GM23338 (cell line): Measurements from ENCODE around the gene MED13L. TPM values are rescaled to one million over a fixed set of nuclear protein-coding genes. Genes with fewer than 3 reads are reported as not detected.
A peak's percentile ranks its signal among the peaks of the same experiment; 100 is the strongest.

Experiments used
- ATAC-seq: fragments of 200-7000 bp; cut with Tn5 transposase; 3 replicates; pipeline ENCODE4 v1.9.1; 2020
- DNase-seq: peaks from one replicate; pipeline ENCODE4 v3.0.0-alpha.2; 2015; ENCODE audit warnings: low spot score
- H2AFZ ChIP-seq: fragments of 200-600 bp; sonication (generic); 2 replicates; pipeline ENCODE4 v1.8.0; 2016; ENCODE audit warnings: antibody characterized with exemption, mild to moderate bottlenecking, moderate library complexity
- H3F3A ChIP-seq: fragments of 200-600 bp; sonication (generic); replicated peaks from 2 replicates; pipeline ENCODE4 v1.8.0; 2017; ENCODE audit warnings: antibody characterized with exemption, mixed run types, low read depth
- H3K27ac ChIP-seq: fragments of 200-600 bp; sonication (generic); 2 replicates; pipeline ENCODE4 v1.6.1; 2016; ENCODE audit warnings: low read depth
- H3K27me3 ChIP-seq: fragments of 200-600 bp; sonication (generic); 2 replicates; pipeline ENCODE4 v1.8.0; 2016; ENCODE audit warnings: mild to moderate bottlenecking, mixed run types, moderate library complexity; ENCODE audit not compliant: insufficient read depth
- H3K36me3 ChIP-seq: fragments of 200-600 bp; sonication (generic); 2 replicates; pipeline ENCODE4 v1.8.0; 2016; ENCODE audit warnings: mild to moderate bottlenecking; ENCODE audit not compliant: insufficient read depth
- H3K4me1 ChIP-seq: fragments of 200-600 bp; sonication (generic); 2 replicates; pipeline ENCODE4 v1.8.0; 2016; ENCODE audit warnings: mild to moderate bottlenecking, moderate library complexity; ENCODE audit not compliant: insufficient read depth
- H3K4me2 ChIP-seq: fragments of 200-600 bp; sonication (generic); 2 replicates; pipeline ENCODE4 v1.7.1; 2017; ENCODE audit warnings: mixed run types
- H3K4me3 ChIP-seq: fragments of 200-600 bp; sonication (generic); 2 replicates; pipeline ENCODE4 v1.6.1; 2016; ENCODE audit warnings: mixed run types
- H3K79me2 ChIP-seq: fragments of 200-600 bp; sonication (generic); replicated peaks from 2 replicates; pipeline ENCODE4 v1.8.0; 2017; ENCODE audit warnings: mild to moderate bottlenecking; ENCODE audit not compliant: insufficient read depth
- H3K9me2 ChIP-seq: fragments of 200-600 bp; sonication (generic); 2 replicates; pipeline ENCODE4 v1.8.0; 2017; ENCODE audit not compliant: insufficient read depth
- H4K20me1 ChIP-seq: fragments of 200-600 bp; sonication (generic); replicated peaks from 2 replicates; pipeline ENCODE4 v1.8.0; 2017; ENCODE audit warnings: mild to moderate bottlenecking; ENCODE audit not compliant: insufficient read depth
- H3K27ac Mint-ChIP-seq: 2 replicates; pipeline ENCODE4 v1.8.0; 2020; ENCODE audit warnings: inconsistent platforms, mild to moderate bottlenecking, moderate library complexity, mixed read lengths
- H3K27me3 Mint-ChIP-seq: 3 replicates; pipeline ENCODE4 v1.8.0; 2022; ENCODE audit warnings: low read depth, mild to moderate bottlenecking, moderate library complexity, mixed read lengths, inconsistent platforms; ENCODE audit not compliant: insufficient read depth, poor library complexity
- H3K36me3 Mint-ChIP-seq: 3 replicates; pipeline ENCODE4 v1.8.0; 2021; ENCODE audit warnings: low read depth, mild to moderate bottlenecking, inconsistent platforms, moderate library complexity, mixed read lengths
- H3K4me1 Mint-ChIP-seq: 3 replicates; pipeline ENCODE4 v1.8.0; 2020; ENCODE audit warnings: mild to moderate bottlenecking, inconsistent platforms, mixed read lengths
- H3K4me3 Mint-ChIP-seq: 3 replicates; pipeline ENCODE4 v1.8.0; 2021; ENCODE audit warnings: moderate library complexity, mild to moderate bottlenecking, inconsistent platforms, mixed read lengths
- H3K9me3 Mint-ChIP-seq: 3 replicates; pipeline ENCODE4 v1.8.0; 2020; ENCODE audit warnings: moderate library complexity, mild to moderate bottlenecking, inconsistent platforms, mixed read lengths
- CREB1 ChIP-seq: fragments of 250-450 bp; sonication (Bioruptor Pico); IDR thresholded peaks from 2 replicates; pipeline ENCODE4 v1.5.0; 2020; ENCODE audit warnings: low read depth, mild to moderate bottlenecking, moderate library complexity
- ETS1 ChIP-seq: IDR thresholded peaks from 2 replicates; pipeline ENCODE4 v1.6.1; 2016; ENCODE audit warnings: antibody characterized with exemption
- EZH2 ChIP-seq: fragments of 200-600 bp; sonication (generic); IDR thresholded peaks from one replicate; pipeline ENCODE4 v1.8.0; 2017; ENCODE audit warnings: antibody characterized with exemption, mild to moderate bottlenecking, low read depth; ENCODE audit not compliant: unreplicated experiment
- EZH2phosphoT487 ChIP-seq: fragments of 200-600 bp; sonication (generic); IDR thresholded peaks from one replicate; pipeline ENCODE4 v1.8.1; 2018; ENCODE audit warnings: antibody characterized with exemption; ENCODE audit not compliant: unreplicated experiment
- JUNB ChIP-seq: IDR thresholded peaks from one replicate; pipeline ENCODE4 v1.6.1; 2016; ENCODE audit warnings: antibody characterized with exemption; ENCODE audit not compliant: unreplicated experiment
- NANOG ChIP-seq: IDR thresholded peaks from 2 replicates; pipeline ENCODE4 v1.6.1; 2016; ENCODE audit warnings: antibody characterized with exemption, borderline replicate concordance
- REST ChIP-seq: IDR thresholded peaks from one replicate; pipeline ENCODE4 v1.6.1; 2018; ENCODE audit warnings: antibody characterized with exemption; ENCODE audit not compliant: unreplicated experiment
- ZNF114 ChIP-seq: fragments of 250-450 bp; sonication (Bioruptor Pico); IDR thresholded peaks from 2 replicates; pipeline ENCODE4 v1.5.0; 2020; ENCODE audit warnings: mild to moderate bottlenecking, moderate library complexity
- ZNF331 ChIP-seq: fragments of 250-450 bp; sonication (Bioruptor Pico); IDR thresholded peaks from 2 replicates; pipeline ENCODE4 v1.5.0; 2020; ENCODE audit warnings: low read depth, mild to moderate bottlenecking, moderate library complexity
- ZNF462 ChIP-seq: fragments of 250-450 bp; sonication (Bioruptor Pico); IDR thresholded peaks from 2 replicates; pipeline ENCODE4 v1.5.0; 2020; ENCODE audit warnings: mild to moderate bottlenecking, moderate library complexity
- polyA plus RNA-seq: library from polyadenylated mRNA; unstranded; fragments of >200 nt; fragmentation: Nextera tagmentation; extraction: Ambion mirVana; gene quantifications from 2 replicates; pipeline ENCODE4 v1.2.1, GENCODE V29; 2016
- total RNA-seq: library from RNA; depleted of rRNA; stranded (reverse); fragments of >200 nt; shearing (Covaris generic); gene quantifications from 2 replicates; pipeline ENCODE4 v1.2.3, GENCODE V29; 2014

The MED13L gene
- total and polyA plus RNA-seq, 2 experiments from 2014 or later, result 20.9 to 73.6 TPM

- no peak for TF ChIP-seq REST
- TF ChIP-seq ETS1, result no peak
These were observed 152.4 kb downstream of the MED13L start (continued) for GRCh38 chr12:116125084-116125483.

GRCh38 chr12:116123451-116124258 is 153.8 kb downstream of the MED13L start:
- Histone ChIP-seq H3K4me1 (peaks cover 61% of the 10 kb centered on the region), H3F3A (no peaks in the 10 kb centered on the region), H2AFZ (no peak overlapping the region), H3K4me3 (no peak overlapping the region), H3K4me2 (peak overlapping the region; percentile 48), H3K9me2 (no peaks in the 10 kb centered on the region), H3K27me3 (no peaks in the 10 kb centered on the region), H4K20me1 (peaks cover 15% of the 10 kb centered on the region), H3K27ac (no peak overlapping the region; the same call in 1 of the 2 replicates), H3K36me3 (no peaks in the 10 kb centered on the region), H3K79me2 (peaks cover 93% of the 10 kb centered on the region)
- H3K9me3 Mint-ChIP-seq, result no peaks in the 10 kb centered on the region
- 0 out of 3 replicates have a peak overlapping the region, but pooled peaks have one; percentile 8 for H3K4me3 Mint-ChIP-seq
- DNase-seq (no peak), ATAC-seq (peak; percentile 24)
- no peaks in the 10 kb centered on the region for H3K27me3 Mint-ChIP-seq
- no peaks in the 10 kb centered on the region for H3K36me3 Mint-ChIP-seq
- peak overlapping the region; percentile 24; the same call in 1 of the 2 replicates for H3K27ac Mint-ChIP-seq
- peaks cover 68% of the 10 kb centered on the region for H3K4me1 Mint-ChIP-seq
- TF ChIP-seq CREB1 (no peak), ZNF331 (CRISPR knock-in tag) (no peak), JUNB (no peak), EZH2 (no peak), EZH2phosphoT487 (no peak), ZNF462 (no peak), ETS1 (no peak), ZNF114 (CRISPR knock-in tag) (no peak), NANOG (no peak)
